Kidney (tissue), 14 donors: ENCODE data around the gene TTC23. TPM values are rescaled to one million over a fixed set of nuclear protein-coding genes. Genes with fewer than 3 reads are reported as not detected.

Experiments
- DNase-seq, 5 donors: peaks; one replicate each; pipeline ENCODE4 v3.0.0-alpha.2; 2013 to 2020
- FAIRE-seq: peaks from 2 replicates; lab custom pipeline; 2012; peaks lifted over from hg19 to GRCh38; lab: Jason Lieb, UNC
- H3K27ac ChIP-seq, 2 donors: one replicate each; pipeline ENCODE4 v1.7.0; 2013; ENCODE audit warnings: low read depth in 2 of 2, low read length in 2 of 2, inconsistent platforms in 1 of 2
- H3K27me3 ChIP-seq: one replicate; pipeline ENCODE4 v1.7.1; 2013; ENCODE audit warnings: low read length, inconsistent platforms; ENCODE audit not compliant: control insufficient read depth, insufficient read depth
- H3K36me3 ChIP-seq, 3 donors: one replicate each; pipeline versions ENCODE4 v1.7.0 to v1.7.1; 2013; ENCODE audit warnings: low read length in 3 of 3, control low read depth in 1 of 3, inconsistent platforms in 1 of 3; ENCODE audit not compliant: insufficient read depth in 3 of 3, control insufficient read depth in 2 of 3
- H3K4me1 ChIP-seq, 3 donors: one replicate each; pipeline versions ENCODE4 v1.7.0 to v1.7.1; 2013; ENCODE audit warnings: low read length in 3 of 3, inconsistent platforms in 1 of 3, low read depth in 1 of 3; ENCODE audit not compliant: control insufficient read depth in 2 of 3, insufficient read depth in 2 of 3
- H3K4me3 ChIP-seq, 3 donors: one replicate each; pipeline versions ENCODE4 v1.7.0 to v1.8.1; 2013; ENCODE audit warnings: low read length in 3 of 3, control low read depth in 1 of 3, inconsistent platforms in 1 of 3
- H3K9ac ChIP-seq, 3 donors: one replicate each; pipeline versions ENCODE4 v1.7.0 to v1.7.1; 2013; ENCODE audit warnings: low read length in 3 of 3, control low read depth in 1 of 3, inconsistent platforms in 1 of 3
- H3K9me3 ChIP-seq, 3 donors: one replicate each; pipeline versions ENCODE4 v1.7.0 to v1.7.1; 2013; ENCODE audit warnings: low read length in 3 of 3, control low read depth in 1 of 3, inconsistent platforms in 1 of 3; ENCODE audit not compliant: control insufficient read depth in 2 of 3, insufficient read depth in 1 of 3
- intact Hi-C: fragments of 100-400 bp; cut with DNase I; formaldehyde crosslinking; loops from one replicate; pipeline ENCODE4 v1.11.1; 2022
- polyA plus RNA-seq: library from polyadenylated mRNA; stranded (reverse); fragments of 350-450 nt; fragmentation: Illumina TruSeq; extraction: RNeasy Lipid Tissue Mini Kit (QIAGEN cat#74804); gene quantifications from one replicate; pipeline ENCODE4 v1.2.3, GENCODE V29; 2014; ENCODE audit warnings: low read depth, low replicate concordance; ENCODE audit not compliant: insufficient read depth
- total RNA-seq: library from RNA; stranded (reverse); fragmentation: NEBNext Ultra II Directional; extraction: Animal tissue kit (Norgen Biotek cat#: 25700); gene quantifications from one replicate; pipeline ENCODE4 v1.2.1, GENCODE V29; 2021
- TF ChIP-seq, protein P1 (sequence below): IDR thresholded peaks from 3 replicates; pipeline ENCODE4 v1.5.1; 2012; ENCODE audit warnings: mild to moderate bottlenecking, moderate library complexity, borderline replicate concordance; ENCODE audit not compliant: insufficient read depth; ENCODE audit errors: extremely low read depth
- donor health status: control.
- donor health status: control.
- donor health status: control.
- donor health status: control.
- donor health status: control.
- donor health status: DM: yes; HTN: yes; CAD: no.
- donor health status: Normal renal cell carcinoma (clear cell type).

TTC23 gene
- total and polyA plus RNA-seq, 2 donors from 2014 or later: 11.2 to 23.6 TPM

DNA sequence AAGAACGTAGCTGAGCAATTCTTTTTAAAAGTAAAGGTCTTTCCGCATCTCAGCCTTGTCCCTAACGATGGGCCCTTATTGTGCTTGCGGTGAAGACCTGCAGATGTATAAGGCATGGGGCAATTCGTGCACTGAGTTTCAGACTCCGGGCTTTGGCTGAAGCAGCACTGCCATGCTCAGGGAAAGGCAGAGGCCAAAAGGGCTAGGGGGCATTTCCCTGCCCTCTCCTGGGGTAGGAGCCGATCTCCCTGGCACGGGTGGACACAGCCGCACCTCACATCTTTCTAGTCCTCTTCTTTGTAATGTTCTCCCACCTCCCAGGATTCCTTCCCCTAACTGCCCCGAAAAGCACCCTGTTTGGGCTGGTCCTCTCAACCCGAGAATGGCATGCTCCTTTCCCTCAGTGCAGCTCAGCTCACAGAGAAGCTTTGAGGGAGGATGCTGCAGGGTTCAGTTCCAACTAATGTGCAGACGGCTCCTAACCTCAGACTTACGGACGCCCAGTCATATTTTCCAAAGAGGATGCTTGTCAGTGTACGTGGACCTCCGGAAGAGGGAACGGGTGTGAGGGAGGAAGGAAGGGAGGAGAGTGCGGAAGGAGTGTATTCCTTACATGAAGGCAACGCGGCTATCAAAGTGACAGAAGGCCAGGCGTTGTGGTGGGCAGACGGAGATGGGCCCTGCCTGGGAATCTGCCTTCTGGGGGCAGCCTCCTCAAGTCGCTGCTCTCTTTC, 83.3 kb downstream of the TTC23 start:
- FAIRE-seq: no peak
- H3K4me1 ChIP-seq: no peaks in the 10 kb centered on the region
- no peak overlapping the region for H3K4me3 ChIP-seq
- H3K27me3 ChIP-seq: no peaks in the 10 kb centered on the region
- H3K36me3 ChIP-seq: peaks cover 2 to 22% (median 9%) of the 10 kb centered on the region in 3 donors
- intact Hi-C loops: no loop called here
- TF ChIP-seq, protein P1, sequence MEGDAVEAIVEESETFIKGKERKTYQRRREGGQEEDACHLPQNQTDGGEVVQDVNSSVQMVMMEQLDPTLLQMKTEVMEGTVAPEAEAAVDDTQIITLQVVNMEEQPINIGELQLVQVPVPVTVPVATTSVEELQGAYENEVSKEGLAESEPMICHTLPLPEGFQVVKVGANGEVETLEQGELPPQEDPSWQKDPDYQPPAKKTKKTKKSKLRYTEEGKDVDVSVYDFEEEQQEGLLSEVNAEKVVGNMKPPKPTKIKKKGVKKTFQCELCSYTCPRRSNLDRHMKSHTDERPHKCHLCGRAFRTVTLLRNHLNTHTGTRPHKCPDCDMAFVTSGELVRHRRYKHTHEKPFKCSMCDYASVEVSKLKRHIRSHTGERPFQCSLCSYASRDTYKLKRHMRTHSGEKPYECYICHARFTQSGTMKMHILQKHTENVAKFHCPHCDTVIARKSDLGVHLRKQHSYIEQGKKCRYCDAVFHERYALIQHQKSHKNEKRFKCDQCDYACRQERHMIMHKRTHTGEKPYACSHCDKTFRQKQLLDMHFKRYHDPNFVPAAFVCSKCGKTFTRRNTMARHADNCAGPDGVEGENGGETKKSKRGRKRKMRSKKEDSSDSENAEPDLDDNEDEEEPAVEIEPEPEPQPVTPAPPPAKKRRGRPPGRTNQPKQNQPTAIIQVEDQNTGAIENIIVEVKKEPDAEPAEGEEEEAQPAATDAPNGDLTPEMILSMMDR: no peak
- DNase-seq: peak in 1 of 5 donors; percentile 11
- no peak overlapping the region for H3K9ac ChIP-seq
- H3K27ac ChIP-seq: no peak overlapping the region
- H3K9me3 ChIP-seq: no peaks in the 10 kb centered on the region

DNA sequence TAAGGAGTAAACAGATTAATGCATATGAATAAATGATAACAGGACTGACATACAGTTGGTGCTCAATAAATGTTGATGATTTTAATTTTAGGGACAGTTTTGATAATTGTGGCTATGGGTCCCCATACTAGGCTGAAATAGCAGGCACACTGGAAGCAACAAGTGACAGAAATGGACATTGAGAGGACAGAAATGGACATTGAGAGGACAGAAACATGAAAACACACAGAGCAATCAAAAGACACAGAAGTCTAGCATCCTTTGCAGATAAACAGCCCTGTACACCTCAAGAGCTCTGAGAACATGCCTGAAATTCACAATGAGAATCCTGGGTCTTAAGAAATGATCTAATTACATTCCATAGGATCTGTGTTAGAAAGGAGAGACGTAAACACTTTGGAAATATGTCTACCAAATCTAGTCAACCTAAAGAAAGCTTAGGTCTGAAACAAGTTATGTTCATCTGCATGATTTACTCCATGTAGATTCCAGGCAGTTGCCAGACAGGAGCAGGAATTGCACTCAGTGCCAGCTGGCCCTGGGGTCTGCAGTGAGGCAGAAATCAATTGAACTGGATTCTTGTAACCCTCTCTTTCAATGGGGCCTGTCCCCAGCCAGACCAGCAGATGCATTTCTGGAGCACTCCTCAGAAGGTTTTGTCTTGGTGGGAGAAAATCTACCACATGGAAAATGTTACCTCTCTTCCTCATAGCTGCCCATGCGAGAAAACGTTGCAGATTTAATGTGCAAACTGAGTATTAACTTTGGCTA, 84.2 kb downstream of the TTC23 start:
- TF ChIP-seq, protein P1: no peak
- Histone ChIP-seq H3K4me3 (no peak overlapping the region), H3K27me3 (no peaks in the 10 kb centered on the region), H3K36me3 (peaks cover 2 to 14% (median 10%) of the 10 kb centered on the region in 3 donors), H3K9ac (no peak overlapping the region), H3K4me1 (no peaks in the 10 kb centered on the region), H3K9me3 (no peaks in the 10 kb centered on the region), H3K27ac (no peak overlapping the region)
- no peak for FAIRE-seq
- intact Hi-C loops: no loop called here
- no peak for DNase-seq

DNA sequence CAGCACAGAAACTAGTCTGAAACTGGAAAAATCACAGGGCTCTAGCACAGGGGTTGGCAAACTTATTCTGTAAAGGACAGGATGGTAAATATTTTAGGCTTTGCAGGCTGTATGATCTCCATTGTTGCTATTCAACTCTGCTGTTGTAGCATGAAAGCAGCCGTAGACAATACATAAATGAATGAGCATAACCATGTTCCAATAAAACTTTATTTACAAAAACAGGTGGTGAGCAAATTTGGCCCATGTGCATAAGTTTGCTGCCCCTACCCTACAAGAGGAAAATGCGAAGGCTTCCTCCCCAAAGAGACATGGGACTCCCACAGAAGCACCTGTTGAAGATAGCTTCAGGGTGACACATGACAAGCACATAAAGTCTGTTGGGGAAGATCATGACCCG, 85.3 kb downstream of the TTC23 start:
- intact Hi-C loops: no loop called here
- H3K4me3 ChIP-seq: no peak overlapping the region
- DNase-seq: no peak
- H3K36me3 ChIP-seq: peaks cover 2 to 16% (median 14%) of the 10 kb centered on the region in 3 donors
- H3K27ac ChIP-seq: no peak overlapping the region
- no peaks in the 10 kb centered on the region for H3K9me3 ChIP-seq
- TF ChIP-seq, protein P1: no peak
- FAIRE-seq: no peak
- H3K4me1 ChIP-seq: no peaks in the 10 kb centered on the region
- H3K9ac ChIP-seq: no peak overlapping the region
- H3K27me3 ChIP-seq: no peaks in the 10 kb centered on the region
